Muscle layer of colon (tissue), 2 donors: ENCODE data around the gene CTNND2.

Experiments
- H3K27ac ChIP-seq: one replicate; pipeline ENCODE4 v1.7.0; 2013; ENCODE audit warnings: low read depth, mild to moderate bottlenecking, low read length, moderate library complexity
- H3K27me3 ChIP-seq, 2 donors: one replicate each; pipeline ENCODE4 v1.7.0; 2013; ENCODE audit warnings: low read length in 2 of 2, mild to moderate bottlenecking in 2 of 2; ENCODE audit not compliant: insufficient read depth in 2 of 2, control insufficient read depth in 1 of 2
- H3K36me3 ChIP-seq: one replicate; pipeline ENCODE4 v1.7.0; 2013; ENCODE audit warnings: mild to moderate bottlenecking, low read length; ENCODE audit not compliant: insufficient read depth
- H3K4me1 ChIP-seq: one replicate; pipeline ENCODE4 v1.7.0; 2013; ENCODE audit warnings: mild to moderate bottlenecking, low read length; ENCODE audit not compliant: insufficient read depth
- H3K4me3 ChIP-seq, 2 donors: one replicate each; pipeline ENCODE4 v1.7.0; 2013; ENCODE audit warnings: low read length in 2 of 2, low read depth in 1 of 2, mild to moderate bottlenecking in 1 of 2, moderate library complexity in 1 of 2
- H3K9ac ChIP-seq: one replicate; pipeline ENCODE4 v1.7.0; 2013; ENCODE audit warnings: low read length
- H3K9me3 ChIP-seq: one replicate; pipeline ENCODE4 v1.7.0; 2013; ENCODE audit warnings: mild to moderate bottlenecking, low read length
- donor health status: abdominal sarcoma.
- donor health status: Adenocarcinoma of cecum.

Gene CTNND2, protein sequence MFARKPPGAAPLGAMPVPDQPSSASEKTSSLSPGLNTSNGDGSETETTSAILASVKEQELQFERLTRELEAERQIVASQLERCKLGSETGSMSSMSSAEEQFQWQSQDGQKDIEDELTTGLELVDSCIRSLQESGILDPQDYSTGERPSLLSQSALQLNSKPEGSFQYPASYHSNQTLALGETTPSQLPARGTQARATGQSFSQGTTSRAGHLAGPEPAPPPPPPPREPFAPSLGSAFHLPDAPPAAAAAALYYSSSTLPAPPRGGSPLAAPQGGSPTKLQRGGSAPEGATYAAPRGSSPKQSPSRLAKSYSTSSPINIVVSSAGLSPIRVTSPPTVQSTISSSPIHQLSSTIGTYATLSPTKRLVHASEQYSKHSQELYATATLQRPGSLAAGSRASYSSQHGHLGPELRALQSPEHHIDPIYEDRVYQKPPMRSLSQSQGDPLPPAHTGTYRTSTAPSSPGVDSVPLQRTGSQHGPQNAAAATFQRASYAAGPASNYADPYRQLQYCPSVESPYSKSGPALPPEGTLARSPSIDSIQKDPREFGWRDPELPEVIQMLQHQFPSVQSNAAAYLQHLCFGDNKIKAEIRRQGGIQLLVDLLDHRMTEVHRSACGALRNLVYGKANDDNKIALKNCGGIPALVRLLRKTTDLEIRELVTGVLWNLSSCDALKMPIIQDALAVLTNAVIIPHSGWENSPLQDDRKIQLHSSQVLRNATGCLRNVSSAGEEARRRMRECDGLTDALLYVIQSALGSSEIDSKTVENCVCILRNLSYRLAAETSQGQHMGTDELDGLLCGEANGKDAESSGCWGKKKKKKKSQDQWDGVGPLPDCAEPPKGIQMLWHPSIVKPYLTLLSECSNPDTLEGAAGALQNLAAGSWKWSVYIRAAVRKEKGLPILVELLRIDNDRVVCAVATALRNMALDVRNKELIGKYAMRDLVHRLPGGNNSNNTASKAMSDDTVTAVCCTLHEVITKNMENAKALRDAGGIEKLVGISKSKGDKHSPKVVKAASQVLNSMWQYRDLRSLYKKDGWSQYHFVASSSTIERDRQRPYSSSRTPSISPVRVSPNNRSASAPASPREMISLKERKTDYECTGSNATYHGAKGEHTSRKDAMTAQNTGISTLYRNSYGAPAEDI (N-terminal part only)

DNA sequence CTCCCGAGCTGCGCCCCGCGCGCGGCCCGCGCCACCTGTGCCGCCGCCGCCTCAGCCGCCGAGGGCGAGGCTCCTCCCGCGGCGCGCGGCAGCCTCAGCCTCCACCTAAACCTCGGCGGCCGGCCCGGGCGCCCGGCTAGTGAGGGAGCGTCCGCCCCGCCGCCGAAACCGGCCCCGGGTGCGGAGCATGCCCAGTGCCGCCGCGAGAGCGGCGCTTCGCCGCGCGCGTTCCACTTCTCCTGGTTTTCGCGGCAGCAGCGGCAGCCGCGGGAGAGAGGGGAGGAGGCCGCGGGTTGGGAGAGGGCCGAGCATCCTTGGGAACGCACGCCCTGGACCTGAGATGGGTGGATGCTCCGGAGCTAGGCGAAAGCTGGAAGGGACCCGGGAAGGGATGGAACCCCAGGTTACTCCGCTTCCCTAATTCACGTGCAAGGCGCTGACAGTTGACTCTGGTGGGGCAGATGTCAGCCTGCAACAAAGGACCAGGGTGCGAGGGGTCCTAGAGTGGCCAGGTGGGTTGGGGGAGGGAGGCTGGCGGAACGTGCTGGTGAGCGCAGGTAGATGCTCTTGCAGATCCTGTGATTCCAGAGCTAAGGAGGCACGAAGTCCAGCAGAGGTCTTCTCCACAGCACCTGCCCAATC lies at the start of gene CTNND2:
TSS of gene CTNND2 (minus strand) at position 182 of the 642 bp plus-strand sequence. CDS start 593 bp downstream, outside the sequence.
- Histone ChIP-seq H3K4me1 (no peaks in the 10 kb centered on the region), H3K4me3 (no peak within 1 kb of the TSS), H3K9me3 (no peaks in the 10 kb centered on the region), H3K9ac (no peak within 1 kb of the TSS), H3K27me3 (peaks cover 0 to 12% of the 10 kb centered on the region in 2 donors), H3K36me3 (no peaks in the 10 kb centered on the region), H3K27ac (no peak within 1 kb of the TSS)

DNA sequence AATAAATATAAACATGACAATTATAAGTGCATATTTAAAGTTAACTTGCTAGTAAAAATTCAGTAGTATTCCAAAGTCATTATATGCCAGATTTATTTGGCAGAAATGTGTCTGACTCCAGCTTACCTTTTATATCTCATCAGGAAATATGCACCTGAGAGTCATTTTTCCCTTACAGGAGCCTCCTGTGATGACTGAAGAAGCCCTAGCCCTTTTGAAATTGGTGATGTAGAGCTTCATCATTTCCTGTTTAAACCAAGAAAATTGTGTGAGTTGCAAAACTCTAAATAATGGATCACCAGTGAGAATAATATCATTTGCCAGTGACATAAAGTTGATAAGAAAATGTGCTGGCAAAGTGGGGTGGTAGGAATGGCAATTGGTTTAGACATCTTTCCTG lies 42.1 kb upstream of the CTNND2 start:
- Histone ChIP-seq H3K4me3 (no peak overlapping the region), H3K36me3 (no peaks in the 10 kb centered on the region), H3K4me1 (no peaks in the 10 kb centered on the region), H3K27me3 (no peaks in the 10 kb centered on the region), H3K9ac (no peak overlapping the region), H3K27ac (no peak overlapping the region), H3K9me3 (no peaks in the 10 kb centered on the region)

DNA sequence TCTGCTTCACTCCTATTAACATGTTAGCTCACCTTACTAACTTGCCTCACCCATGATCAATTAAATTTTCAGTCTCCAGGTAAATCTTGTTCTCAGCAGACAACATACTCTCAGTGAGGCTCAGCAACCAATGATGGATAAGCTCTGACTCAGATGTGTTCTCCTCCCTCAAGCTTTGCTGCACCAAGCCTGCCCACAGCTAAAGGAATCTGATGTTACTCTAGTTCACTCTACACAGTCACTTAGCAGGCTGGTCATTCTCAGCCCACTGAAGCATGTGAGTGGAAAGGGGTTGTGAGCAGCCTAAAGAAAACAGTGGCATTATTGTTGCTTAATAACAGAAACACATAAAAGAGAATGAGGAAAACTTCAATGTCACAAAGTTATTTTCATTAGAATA lies 37.3 kb upstream of the CTNND2 start:
- no peak overlapping the region for H3K27ac ChIP-seq
- H3K27me3 ChIP-seq, result no peaks in the 10 kb centered on the region
- H3K4me3 ChIP-seq, result no peak overlapping the region
- no peak overlapping the region for H3K9ac ChIP-seq
- H3K9me3 ChIP-seq, result no peaks in the 10 kb centered on the region
- H3K4me1 ChIP-seq, result no peaks in the 10 kb centered on the region
- H3K36me3 ChIP-seq, result no peaks in the 10 kb centered on the region

DNA sequence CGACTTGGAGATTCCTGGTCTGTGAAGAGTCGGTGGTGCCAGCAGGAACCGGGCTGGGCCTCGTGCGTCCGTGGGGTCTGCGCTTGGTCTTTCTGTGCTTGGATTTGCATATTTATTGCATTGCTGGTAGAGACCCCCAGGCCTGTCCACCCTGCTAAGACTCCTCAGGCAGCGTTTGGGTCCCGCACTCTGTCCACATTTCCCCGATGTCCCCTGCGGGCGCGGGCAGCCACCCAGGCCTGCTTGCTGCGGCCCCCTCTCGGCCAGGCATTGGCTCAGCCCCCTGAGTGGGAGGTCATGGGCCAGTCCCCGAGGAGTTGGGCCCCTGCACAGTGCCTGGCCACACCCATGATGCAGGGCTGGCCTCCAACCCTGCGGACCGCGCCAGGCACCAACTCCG lies 27.4 kb upstream of the CTNND2 start:
- H3K9me3 ChIP-seq, result no peaks in the 10 kb centered on the region
- no peak overlapping the region for H3K9ac ChIP-seq
- H3K27me3 ChIP-seq, result no peaks in the 10 kb centered on the region
- no peaks in the 10 kb centered on the region for H3K36me3 ChIP-seq
- no peaks in the 10 kb centered on the region for H3K4me1 ChIP-seq
- H3K27ac ChIP-seq, result no peak overlapping the region
- no peak overlapping the region for H3K4me3 ChIP-seq

DNA sequence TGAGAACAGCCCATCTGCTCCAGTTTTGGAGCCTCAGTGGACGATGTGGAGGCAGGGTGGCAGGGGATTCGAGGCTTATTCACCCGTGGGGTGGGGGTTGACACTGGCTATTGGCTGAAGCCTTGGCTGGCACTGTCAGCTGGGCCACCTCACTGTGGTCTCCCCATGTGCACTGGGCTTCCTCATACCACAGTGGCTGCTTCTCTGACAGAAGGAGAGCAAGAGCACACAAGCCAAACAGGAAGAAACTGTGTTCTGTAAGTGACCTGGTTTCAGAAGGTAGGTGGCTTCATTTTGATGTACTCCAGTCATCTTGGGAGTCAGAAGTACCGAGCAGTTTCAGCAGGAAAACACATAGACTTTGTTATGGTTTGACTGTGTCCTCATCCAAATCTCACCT lies 24.7 kb upstream of the CTNND2 start:
- H3K4me1 ChIP-seq, result no peaks in the 10 kb centered on the region

DNA sequence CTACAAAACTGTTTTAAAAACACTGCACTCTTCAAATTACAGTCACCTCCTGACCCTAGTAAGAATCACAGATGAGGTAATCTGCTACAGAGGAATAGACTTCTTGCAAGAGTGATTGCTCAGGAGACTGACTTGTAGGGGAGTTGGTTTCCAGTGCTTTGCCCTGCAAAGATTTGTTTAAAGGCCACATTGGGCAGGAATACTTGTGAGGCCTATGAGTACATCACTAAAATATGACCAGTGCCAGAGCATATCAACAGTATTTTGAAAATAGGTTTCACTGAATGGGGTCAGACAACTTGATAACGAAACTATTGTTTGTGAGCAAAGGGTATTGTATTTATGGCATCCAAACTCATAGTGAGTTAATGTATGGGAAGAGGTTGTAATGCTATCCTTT lies 21.5 kb upstream of the CTNND2 start:
- Histone ChIP-seq H3K27ac (no peak overlapping the region), H3K27me3 (no peaks in the 10 kb centered on the region), H3K36me3 (no peaks in the 10 kb centered on the region), H3K9me3 (no peaks in the 10 kb centered on the region), H3K4me1 (no peaks in the 10 kb centered on the region), H3K4me3 (no peak overlapping the region), H3K9ac (no peak overlapping the region)

More for the DNA sequence above, 24.7 kb upstream of the CTNND2 start:
- no peaks in the 10 kb centered on the region for H3K36me3 ChIP-seq
- no peak overlapping the region for H3K4me3 ChIP-seq
- H3K27ac ChIP-seq, result no peak overlapping the region
- H3K9ac ChIP-seq, result no peak overlapping the region
- no peaks in the 10 kb centered on the region for H3K9me3 ChIP-seq
- H3K27me3 ChIP-seq, result no peaks in the 10 kb centered on the region

DNA sequence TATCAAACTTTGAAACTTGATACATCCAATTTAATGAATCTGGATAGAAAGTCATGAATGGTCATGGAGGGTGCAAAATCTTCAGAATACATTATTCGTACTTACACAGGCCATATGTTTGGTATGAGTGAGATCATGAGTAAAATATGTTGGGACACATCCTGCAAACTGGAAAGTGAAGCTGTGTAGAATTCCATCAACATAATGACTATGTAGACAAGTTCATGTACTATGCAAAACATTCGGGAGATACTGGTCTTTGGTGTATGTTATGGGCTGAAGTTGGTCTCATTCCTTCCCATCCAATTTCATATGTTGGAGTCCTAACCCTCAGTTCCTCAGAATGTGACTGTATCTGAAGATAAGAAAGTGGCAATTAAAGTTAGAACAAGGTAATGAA lies 18.1 kb upstream of the CTNND2 start:
- no peaks in the 10 kb centered on the region for H3K9me3 ChIP-seq
- no peaks in the 10 kb centered on the region for H3K36me3 ChIP-seq
- no peak overlapping the region for H3K27ac ChIP-seq
- H3K9ac ChIP-seq, result no peak overlapping the region
- H3K4me1 ChIP-seq, result no peaks in the 10 kb centered on the region
- H3K27me3 ChIP-seq, result no peaks in the 10 kb centered on the region
- no peak overlapping the region for H3K4me3 ChIP-seq

DNA sequence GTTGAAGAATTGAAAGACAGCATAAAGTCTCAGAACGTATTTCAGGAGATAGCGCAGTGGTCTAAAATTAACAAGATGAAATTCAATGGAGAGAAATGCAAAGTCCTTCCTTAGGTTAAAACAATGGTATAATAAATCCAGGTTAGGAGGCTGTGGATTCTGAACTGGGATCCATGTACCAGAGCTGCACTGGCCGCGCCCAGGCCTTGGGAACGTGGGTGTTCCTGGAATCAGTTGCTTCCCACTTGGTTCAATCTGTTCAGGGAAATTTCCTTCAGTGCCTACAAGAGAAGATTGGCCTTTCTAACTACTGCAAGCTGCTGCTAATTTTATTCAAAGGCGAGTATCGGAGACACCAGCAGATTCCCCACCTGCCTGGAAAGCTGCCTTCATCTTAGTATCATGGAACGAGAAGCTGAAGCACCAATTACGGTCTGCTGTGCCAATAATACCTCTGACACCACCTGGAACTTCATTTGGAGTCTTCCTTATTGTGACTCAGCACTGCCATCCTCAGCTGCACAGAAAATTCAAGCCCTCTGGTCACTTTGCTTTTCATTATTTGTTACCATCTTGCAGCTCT lies 14.3 kb upstream of the CTNND2 start:
- no peaks in the 10 kb centered on the region for H3K36me3 ChIP-seq
- H3K9ac ChIP-seq, result no peak overlapping the region
- no peak overlapping the region for H3K27ac ChIP-seq
- no peaks in the 10 kb centered on the region for H3K9me3 ChIP-seq
- no peak overlapping the region for H3K4me3 ChIP-seq
- no peaks in the 10 kb centered on the region for H3K27me3 ChIP-seq
- no peaks in the 10 kb centered on the region for H3K4me1 ChIP-seq

DNA sequence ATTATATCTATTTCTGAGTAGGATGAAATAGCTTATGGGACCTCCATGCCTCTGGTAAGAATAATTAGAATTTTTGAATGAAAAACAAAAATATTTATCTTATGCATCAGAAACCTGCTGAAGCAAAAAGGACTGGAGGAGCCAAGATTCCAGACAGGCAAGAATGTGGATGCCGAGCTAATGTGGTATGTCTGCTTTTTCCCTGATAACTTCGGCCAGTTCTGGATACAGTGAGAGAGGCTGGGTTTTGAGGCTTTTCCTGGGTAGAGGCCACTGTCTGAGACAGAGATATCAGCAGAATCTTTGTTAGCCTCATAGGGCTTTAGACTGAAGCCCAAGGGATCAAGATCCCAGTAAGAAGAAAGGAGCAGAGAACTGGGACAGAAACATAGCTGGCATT lies 5.2 kb upstream of the CTNND2 start:
- Histone ChIP-seq H3K36me3 (no peaks in the 10 kb centered on the region), H3K27me3 (peaks cover 0 to 2% of the 10 kb centered on the region in 2 donors), H3K4me3 (no peak overlapping the region), H3K4me1 (no peaks in the 10 kb centered on the region), H3K9me3 (no peaks in the 10 kb centered on the region), H3K27ac (no peak overlapping the region), H3K9ac (no peak overlapping the region)

DNA sequence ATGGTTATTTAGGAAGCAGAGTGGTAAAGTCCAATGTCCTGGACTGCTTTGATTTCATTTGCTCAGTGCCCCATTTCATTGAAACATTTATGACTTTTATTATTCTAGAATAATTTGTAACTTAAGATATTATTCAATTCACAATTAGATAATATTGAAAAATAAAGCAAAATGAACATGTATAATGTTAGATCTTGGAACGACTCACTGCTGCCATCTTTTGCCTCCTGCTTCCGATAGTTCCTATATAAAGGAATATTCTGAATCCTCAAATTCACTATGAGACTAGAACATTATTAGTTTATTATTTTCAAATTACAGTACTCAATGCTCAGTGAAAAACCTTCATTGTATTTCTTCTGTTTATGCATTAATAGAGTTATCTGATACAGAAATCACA lies 2.3 kb upstream of the CTNND2 start:
- peaks cover 0 to 12% of the 10 kb centered on the region in 2 donors for H3K27me3 ChIP-seq
- H3K27ac ChIP-seq, result no peak overlapping the region
- H3K4me3 ChIP-seq, result no peak overlapping the region
- H3K9ac ChIP-seq, result no peak overlapping the region
- H3K9me3 ChIP-seq, result no peaks in the 10 kb centered on the region
- no peaks in the 10 kb centered on the region for H3K4me1 ChIP-seq
- no peaks in the 10 kb centered on the region for H3K36me3 ChIP-seq
